BJ (cell line): Measurements from ENCODE around the gene EIF3L. TPM values are rescaled to one million over a fixed set of nuclear protein-coding genes. Genes with fewer than 3 reads are reported as not detected.

ENCODE experiments used
- CTCF ChIA-PET: fragments of 350-600 bp; formaldehyde crosslinking; extraction: SDS; loops from one replicate; lab custom pipeline; 2021; ENCODE audit warnings: antibody characterized with exemption, inconsistent platforms; lab: Yijun Ruan, JAX
- POLR2A ChIA-PET: fragments of 300-600 bp; sonication (Branson Sonifier 250); formaldehyde crosslinking; extraction: SDS; loops from one replicate; lab custom pipeline; 2021; ENCODE audit warnings: antibody characterized with exemption; lab: Charles Lee
- DNase-seq: peaks from one replicate; pipeline ENCODE4 v3.0.0-alpha.2; 2011; ENCODE audit warnings: low read depth
- H3K27me3 ChIP-seq: 2 replicates; pipeline ENCODE4 v1.6.0; 2011; ENCODE audit warnings: low read length; ENCODE audit not compliant: control insufficient read depth, insufficient read depth
- H3K36me3 ChIP-seq: 2 replicates; pipeline ENCODE4 v1.5.1; 2011; ENCODE audit warnings: low read length; ENCODE audit not compliant: control insufficient read depth, insufficient read depth
- H3K4me3 ChIP-seq: 2 replicates; pipeline ENCODE4 v1.5.1; 2011; ENCODE audit warnings: low read depth, mild to moderate bottlenecking, control low read depth, low read length
- CTCF ChIP-seq: IDR thresholded peaks from 2 replicates; pipeline ENCODE4 v1.5.1; 2011; ENCODE audit warnings: low read depth, mild to moderate bottlenecking, control low read depth, inconsistent platforms, low read length, moderate library complexity; ENCODE audit not compliant: insufficient read depth
- polyA plus RNA-seq: library from polyadenylated mRNA; depleted of rRNA; stranded (reverse); fragments of >200 nt; gene quantifications from 2 replicates; pipeline ENCODE4 v1.2.3, GENCODE V29; 2011

The EIF3L gene
- polyA plus RNA-seq, 1 experiment = 705 TPM

DNA sequence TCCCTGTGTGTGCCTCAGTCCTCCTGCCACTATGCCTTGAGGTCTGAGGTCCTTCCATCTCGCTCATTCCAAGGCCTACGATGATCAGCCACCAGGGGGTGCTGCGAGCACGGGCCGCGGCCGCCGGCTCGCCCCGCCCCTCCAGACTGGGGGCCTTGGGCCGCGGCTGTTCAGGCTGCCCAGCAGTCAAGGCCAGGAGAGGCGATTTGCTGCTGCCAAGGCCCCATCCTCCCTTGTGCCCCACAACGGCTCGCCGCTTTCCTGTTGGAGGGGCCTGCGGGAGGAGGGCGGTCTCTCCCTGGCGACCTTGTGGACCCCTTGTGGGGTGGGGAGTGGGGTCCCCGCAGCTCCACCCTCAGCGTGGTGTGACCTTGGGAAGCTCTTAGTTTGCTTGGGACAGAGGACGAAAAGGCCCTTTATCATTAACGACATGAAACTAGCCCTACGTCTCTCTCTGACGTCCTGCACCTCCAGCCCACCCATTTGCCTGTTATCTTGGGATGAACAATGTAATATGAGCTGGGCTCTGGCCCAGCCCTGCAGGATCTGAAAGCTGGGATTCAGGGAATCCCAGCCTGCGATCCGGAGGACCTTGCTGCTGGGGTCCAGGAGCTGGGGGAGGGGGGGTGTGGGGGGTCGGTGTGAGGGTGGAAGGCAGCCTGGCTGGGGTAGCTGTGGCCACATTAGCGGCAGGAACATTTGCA is 31.4 kb upstream of the EIF3L start:
- Histone ChIP-seq H3K36me3 (peaks cover 4% of the 10 kb centered on the region), H3K4me3 (peak overlapping the region; percentile 4; the same call in 1 of the 2 replicates), H3K27me3 (peaks cover 2% of the 10 kb centered on the region; the same call in 1 of the 2 replicates)
- TF ChIP-seq CTCF = peak; percentile 79
- CTCF ChIA-PET = interaction anchor here (0.5 to 7.9 kb wide), 36 partner anchors 9 to 211 kb away, joined by 3 to 82 read pairs (median 4); partner anchors contain the start of genes ANKRD54, C22orf23, EIF3L and GCAT
- POLR2A ChIA-PET = interaction anchor here (0.5 kb wide), 1 partner anchor 136 kb away, joined by 3 read pairs; no protein-coding TSS in a partner anchor
- DNase-seq = no peak

DNA sequence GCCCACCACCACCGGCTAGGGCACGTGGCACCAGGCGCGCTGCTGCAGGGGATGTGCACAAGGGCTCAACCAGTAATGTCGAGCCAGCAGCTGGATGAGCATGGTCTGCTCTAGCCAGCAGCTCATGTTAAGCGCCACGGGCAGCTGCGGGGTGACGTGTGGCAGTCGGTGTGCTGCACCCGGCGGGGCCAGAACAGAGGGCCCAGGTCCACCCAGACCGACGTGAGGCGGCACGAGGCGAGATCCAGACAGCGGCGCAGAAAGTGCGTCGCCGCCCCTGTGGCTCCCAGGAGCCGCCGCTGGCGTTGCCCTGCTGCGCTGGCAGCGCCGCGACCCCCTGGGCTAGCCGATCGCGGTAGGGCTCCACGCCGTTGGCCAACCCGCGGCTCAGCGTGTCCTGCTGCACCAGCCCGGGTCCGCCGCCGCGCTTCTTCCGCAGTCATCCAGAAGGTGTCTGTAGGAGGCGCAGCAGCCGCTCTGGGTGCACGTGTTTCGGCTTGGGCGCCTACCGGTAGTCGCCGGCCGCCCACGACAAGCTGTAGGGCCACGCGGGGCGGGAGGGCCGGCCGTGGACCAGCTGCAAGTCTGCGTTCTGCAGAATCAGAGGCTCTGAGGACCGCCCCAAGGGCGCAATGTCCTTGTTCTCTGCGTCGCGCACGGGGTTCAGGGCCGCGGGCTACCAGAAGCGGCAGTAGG is 30.7 kb upstream of the EIF3L start:
- Histone ChIP-seq H3K4me3 (peak overlapping the region; percentile 21), H3K27me3 (peaks cover 2% of the 10 kb centered on the region; the same call in 1 of the 2 replicates), H3K36me3 (peaks cover 3% of the 10 kb centered on the region)
- ChIA-PET POLR2A (interaction anchor here (0.5 kb wide), 1 partner anchor 135 kb away, joined by 3 read pairs; no protein-coding TSS in a partner anchor), CTCF (interaction anchor here (0.6 to 7.9 kb wide), 26 partner anchors 9 to 212 kb away, joined by 3 to 82 read pairs (median 6); partner anchors contain the start of genes ANKRD54, C22orf23, EIF3L and GCAT)
- peak; percentile 53 for TF ChIP-seq CTCF
- no peak for DNase-seq

DNA sequence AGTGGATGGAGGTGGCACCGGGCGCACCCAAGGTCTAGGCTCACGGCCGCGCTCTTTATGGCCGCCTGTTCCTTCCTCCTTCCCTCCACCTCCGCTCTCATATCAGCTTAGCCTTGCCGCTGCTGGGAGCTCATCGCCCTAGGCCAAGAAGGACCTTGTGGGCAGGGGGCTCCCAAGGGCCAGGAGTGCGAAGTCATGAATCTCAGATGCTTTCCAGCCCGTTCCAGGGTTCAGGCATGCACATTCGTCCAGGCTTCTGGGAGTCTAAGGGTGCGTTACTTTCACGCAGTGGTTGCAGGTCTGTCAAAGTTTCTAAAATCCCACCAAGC is 30.1 kb upstream of the EIF3L start:
- H3K36me3 ChIP-seq = peaks cover 3% of the 10 kb centered on the region
- ChIA-PET CTCF (interaction anchor here (0.6 to 7.9 kb wide), 15 partner anchors 9 to 212 kb away, joined by 3 to 82 read pairs (median 9); partner anchors contain the start of genes ANKRD54, C22orf23, GCAT and GGA1), POLR2A (no interaction called here)
- no peak overlapping the region; the same call in none of the 2 replicates for H3K4me3 ChIP-seq
- peaks cover 2% of the 10 kb centered on the region; the same call in 1 of the 2 replicates for H3K27me3 ChIP-seq
- DNase-seq = no peak
- TF ChIP-seq CTCF = no peak

DNA sequence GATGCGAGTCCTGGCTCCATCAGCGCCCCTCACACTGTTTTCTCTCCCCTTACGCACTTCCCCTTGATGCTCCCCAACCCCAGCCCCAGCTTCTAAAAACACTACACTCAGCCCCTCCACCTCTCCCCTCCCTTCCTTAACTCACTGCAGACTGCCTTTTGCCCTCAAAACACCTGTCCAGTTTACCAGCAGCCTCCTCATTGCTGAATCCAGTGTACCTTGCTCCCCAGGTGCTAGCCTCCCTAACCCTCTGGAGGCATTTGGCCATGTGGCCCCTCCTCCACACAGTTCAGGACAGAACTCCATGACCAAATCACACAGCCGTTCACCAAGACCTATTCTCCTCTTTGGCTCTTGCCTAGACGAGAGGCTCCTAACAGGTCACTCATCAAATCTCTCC is 28.9 kb upstream of the EIF3L start:
- CTCF ChIA-PET = interaction anchor here (0.8 to 5.1 kb wide), 4 partner anchors 12 to 161 kb away, joined by 3 to 77 read pairs (median 31); partner anchors contain the start of gene GCAT
- TF ChIP-seq CTCF = no peak

More for the DNA sequence above, 28.9 kb upstream of the EIF3L start:
- no peak for DNase-seq
- POLR2A ChIA-PET = no interaction called here
- Histone ChIP-seq H3K27me3 (peaks cover 2% of the 10 kb centered on the region; the same call in 1 of the 2 replicates), H3K4me3 (no peak overlapping the region), H3K36me3 (peaks cover 1% of the 10 kb centered on the region; the same call in 1 of the 2 replicates)
